Transverse colon (tissue), 4 donors: ENCODE measurements around the gene RASAL2.

ENCODE experiments used
- EP300 ChIP-seq: sonication (generic); formaldehyde crosslinking; IDR thresholded peaks from one replicate; pipeline ENCODE4 v1.6.1; 2017; ENCODE audit warnings: antibody characterized with exemption, low read depth
- POLR2A ChIP-seq: fragments of 450-650 bp; IDR thresholded peaks from one replicate; pipeline ENCODE4 v1.6.1; 2016; ENCODE audit warnings: antibody characterized with exemption, mild to moderate bottlenecking, moderate library complexity
- POLR2AphosphoS5 ChIP-seq, 3 donors: sonication (generic); formaldehyde crosslinking; IDR thresholded peaks; one replicate each; pipeline ENCODE4 v1.6.1; 2016; ENCODE audit warnings: antibody characterized with exemption in 3 of 3
- TF ChIP-seq, protein P1 (sequence below), 5 experiments: fragments of 200-600 bp in 3 of 5; fragments of 450-650 bp in 2 of 5; sonication (generic) in 3 of 5; IDR thresholded peaks; 1 replicate in 2 of 5; 2 replicates in 3 of 5; pipeline ENCODE4 v1.5.1; 2016 to 2017; ENCODE audit warnings: antibody characterized with exemption in 5 of 5, inconsistent platforms in 3 of 5, mild to moderate bottlenecking in 2 of 5, moderate library complexity in 1 of 5

GRCh38 chr1:178209935-178210334 lies 116.0 kb downstream of the RASAL2 start:
- TF ChIP-seq POLR2A (no peak), EP300 (no peak), POLR2AphosphoS5 (IDR thresholded peaks at IDR 0.05) (no peak)
- TF ChIP-seq, protein P1, sequence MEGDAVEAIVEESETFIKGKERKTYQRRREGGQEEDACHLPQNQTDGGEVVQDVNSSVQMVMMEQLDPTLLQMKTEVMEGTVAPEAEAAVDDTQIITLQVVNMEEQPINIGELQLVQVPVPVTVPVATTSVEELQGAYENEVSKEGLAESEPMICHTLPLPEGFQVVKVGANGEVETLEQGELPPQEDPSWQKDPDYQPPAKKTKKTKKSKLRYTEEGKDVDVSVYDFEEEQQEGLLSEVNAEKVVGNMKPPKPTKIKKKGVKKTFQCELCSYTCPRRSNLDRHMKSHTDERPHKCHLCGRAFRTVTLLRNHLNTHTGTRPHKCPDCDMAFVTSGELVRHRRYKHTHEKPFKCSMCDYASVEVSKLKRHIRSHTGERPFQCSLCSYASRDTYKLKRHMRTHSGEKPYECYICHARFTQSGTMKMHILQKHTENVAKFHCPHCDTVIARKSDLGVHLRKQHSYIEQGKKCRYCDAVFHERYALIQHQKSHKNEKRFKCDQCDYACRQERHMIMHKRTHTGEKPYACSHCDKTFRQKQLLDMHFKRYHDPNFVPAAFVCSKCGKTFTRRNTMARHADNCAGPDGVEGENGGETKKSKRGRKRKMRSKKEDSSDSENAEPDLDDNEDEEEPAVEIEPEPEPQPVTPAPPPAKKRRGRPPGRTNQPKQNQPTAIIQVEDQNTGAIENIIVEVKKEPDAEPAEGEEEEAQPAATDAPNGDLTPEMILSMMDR (IDR thresholded peaks at IDR 0.05) = no peak
